SJSA1 (cell line): ENCODE measurements around the gene GDI2. TPM values are rescaled to one million over a fixed set of nuclear protein-coding genes. Genes with fewer than 3 reads are reported as not detected.
A peak's percentile ranks its signal among the peaks of the same experiment; 100 is the strongest.
"Not testable (repeated sequence)": the region's sequence is repeated elsewhere in the genome, so short reads cannot be mapped to it uniquely, and the experiment has no call there.

Source experiments
- DNase-seq, 2 experiments: peaks; one replicate each; pipeline ENCODE4 v3.0.0-alpha.2; 2015 to 2020; ENCODE audit warnings: low spot score in 2 of 2, low read depth in 1 of 2
- H3K27ac ChIP-seq: fragments of 250-450 bp; sonication (Bioruptor Pico); 2 replicates; pipeline ENCODE4 v1.5.1; 2020; ENCODE audit warnings: mild to moderate bottlenecking, moderate library complexity
- H3K27me3 ChIP-seq: fragments of 250-450 bp; sonication (Bioruptor Pico); replicated peaks from 2 replicates; pipeline ENCODE4 v1.5.1; 2020; ENCODE audit warnings: mild to moderate bottlenecking, moderate library complexity
- H3K36me3 ChIP-seq: fragments of 250-450 bp; sonication (Bioruptor Pico); 2 replicates; pipeline ENCODE4 v1.5.1; 2020; ENCODE audit warnings: mild to moderate bottlenecking
- H3K4me1 ChIP-seq: fragments of 250-450 bp; sonication (Bioruptor Pico); replicated peaks from 2 replicates; pipeline ENCODE4 v1.6.1; 2021; ENCODE audit warnings: mild to moderate bottlenecking
- H3K4me3 ChIP-seq: fragments of 250-450 bp; sonication (Bioruptor Pico); 2 replicates; pipeline ENCODE4 v1.5.1; 2020; ENCODE audit warnings: mild to moderate bottlenecking
- H3K9me3 ChIP-seq: fragments of 250-450 bp; sonication (Bioruptor Pico); replicated peaks from 2 replicates; pipeline ENCODE4 v1.5.1; 2020; ENCODE audit warnings: mild to moderate bottlenecking
- total RNA-seq: library from RNA; depleted of rRNA; stranded (reverse); fragments of >200 nt; shearing (Covaris generic); gene quantifications from 2 replicates; pipeline ENCODE4 v1.2.3, GENCODE V29; 2014

GDI2 gene
- total RNA-seq, 1 experiment from 2014 or later = 444 TPM

DNA sequence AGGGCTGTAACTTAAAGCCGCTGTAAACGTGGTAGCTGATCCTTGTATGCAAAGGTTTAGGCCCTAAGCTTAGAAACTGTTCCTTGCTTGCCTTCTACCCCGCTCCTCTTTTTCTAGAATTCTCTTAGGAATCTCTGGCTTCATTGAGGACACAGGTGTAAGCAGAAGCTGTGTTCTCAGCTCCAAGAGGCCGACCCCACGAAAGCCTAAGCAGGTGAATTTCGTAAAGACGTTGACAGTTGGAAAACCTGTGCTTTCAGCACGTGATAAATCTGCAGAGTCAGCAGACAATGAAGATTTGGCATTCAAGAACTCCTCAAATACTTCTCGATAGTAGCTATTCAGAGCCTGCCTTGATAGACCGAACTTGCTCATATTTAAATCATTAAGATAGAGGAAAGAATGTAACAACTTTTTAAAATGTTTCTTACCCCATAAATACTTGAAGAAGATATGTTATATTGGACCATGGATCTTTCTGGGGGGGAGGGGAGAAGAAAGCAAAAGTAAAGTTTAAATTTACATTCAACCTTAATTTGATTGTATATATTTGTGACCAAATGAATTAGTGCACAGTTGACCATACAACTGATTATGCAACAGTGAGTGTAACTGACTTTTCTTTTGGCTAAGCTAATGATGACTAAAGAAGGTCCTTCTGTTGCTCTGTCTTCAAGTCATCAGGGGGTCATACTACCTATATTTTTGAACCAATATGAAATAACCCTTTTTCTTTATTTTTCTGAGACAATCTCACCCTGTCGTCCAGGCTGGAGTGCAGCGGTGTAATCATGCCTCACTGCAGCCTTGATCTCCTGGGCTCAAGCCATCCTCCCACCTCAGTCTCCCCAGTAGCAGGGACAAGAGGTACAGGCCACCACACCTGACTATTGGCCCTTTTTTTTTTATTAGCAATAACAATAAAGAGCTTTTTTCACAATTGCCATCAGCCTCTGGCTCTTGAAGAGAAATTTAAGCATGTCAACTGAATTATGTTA, 1.2 kb upstream of the GDI2 start:
- no peaks in the 10 kb centered on the region for H3K27me3 ChIP-seq
- DNase-seq = no peak

DNA sequence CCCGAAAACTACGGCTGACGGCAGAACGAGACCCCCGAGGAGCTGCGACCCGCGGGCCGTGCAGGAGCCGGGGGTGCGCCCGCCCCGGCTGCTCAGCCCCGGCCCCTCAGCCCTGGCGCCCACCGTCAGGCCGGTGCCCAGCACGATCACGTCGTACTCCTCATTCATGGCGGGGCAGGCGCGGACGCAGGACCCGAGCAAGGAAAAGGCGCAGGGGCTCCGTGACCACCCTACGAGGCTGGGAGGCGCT, 218 bp downstream of the GDI2 start:
- Histone ChIP-seq H3K27me3 (no peaks in the 10 kb centered on the region), H3K36me3 (peaks cover 36% of the 10 kb centered on the region), H3K27ac (peak overlapping the region; percentile 95), H3K9me3 (0 out of 2 replicates have a peak, but pooled peaks cover 5% of the 10 kb centered on the region), H3K4me3 (peak overlapping the region; percentile 97), H3K4me1 (peaks cover 26% of the 10 kb centered on the region)
- DNase-seq = no peak

More for the DNA sequence above, 1.2 kb upstream of the GDI2 start:
- H3K4me1 ChIP-seq = peaks cover 24% of the 10 kb centered on the region
- 0 out of 2 replicates have a peak, but pooled peaks cover 5% of the 10 kb centered on the region for H3K9me3 ChIP-seq
- peak overlapping the region; percentile 97 for H3K4me3 ChIP-seq
- peaks cover 28% of the 10 kb centered on the region for H3K36me3 ChIP-seq
- peak overlapping the region; percentile 95 for H3K27ac ChIP-seq

DNA sequence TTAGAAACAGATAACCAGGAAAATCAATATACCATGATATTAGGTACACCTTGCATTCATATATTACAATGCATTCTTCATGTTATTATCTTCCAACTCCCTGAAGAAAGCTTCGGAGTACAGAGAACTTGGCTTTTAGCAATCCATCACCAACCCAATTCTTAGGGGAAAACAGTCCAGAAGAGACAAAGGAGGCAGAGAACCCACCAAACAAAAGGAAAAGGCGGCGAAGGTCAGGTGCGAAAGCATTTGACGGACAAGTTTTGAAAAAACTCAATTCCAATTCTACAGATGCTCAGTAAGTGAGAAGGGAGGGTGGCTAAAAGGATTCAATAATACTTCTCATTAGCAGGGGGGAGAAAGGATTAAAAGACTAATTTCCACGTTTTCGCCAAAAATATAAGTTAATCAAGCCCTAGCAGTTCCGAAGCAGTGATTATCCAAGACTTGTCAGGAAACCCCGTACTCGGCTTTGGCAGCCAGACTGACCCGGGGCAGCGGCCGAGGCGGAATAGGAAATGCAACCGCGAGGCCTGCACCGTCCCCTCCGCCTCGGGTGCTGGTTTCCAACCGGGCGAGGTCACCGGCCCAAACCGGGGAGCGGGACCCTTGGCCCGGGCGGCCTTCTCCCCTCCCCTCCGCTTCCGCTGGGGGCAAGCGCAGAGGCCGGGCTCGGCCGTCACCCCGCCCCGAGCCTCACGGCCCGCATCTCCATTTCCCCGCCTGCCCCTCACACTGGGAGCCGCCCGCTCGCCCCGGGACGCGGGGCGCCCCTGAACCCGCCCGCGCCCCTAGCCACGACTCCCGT, 747 bp downstream of the GDI2 start:
- Histone ChIP-seq H3K4me3 (peak overlapping the region; percentile 97), H3K27me3 (no peaks in the 10 kb centered on the region), H3K4me1 (peaks cover 26% of the 10 kb centered on the region), H3K9me3 (0 out of 2 replicates have a peak, but pooled peaks cover 5% of the 10 kb centered on the region), H3K27ac (peak overlapping the region; percentile 95), H3K36me3 (peaks cover 41% of the 10 kb centered on the region)
- peak in 1 of 2 experiments; percentile 50 for DNase-seq

DNA sequence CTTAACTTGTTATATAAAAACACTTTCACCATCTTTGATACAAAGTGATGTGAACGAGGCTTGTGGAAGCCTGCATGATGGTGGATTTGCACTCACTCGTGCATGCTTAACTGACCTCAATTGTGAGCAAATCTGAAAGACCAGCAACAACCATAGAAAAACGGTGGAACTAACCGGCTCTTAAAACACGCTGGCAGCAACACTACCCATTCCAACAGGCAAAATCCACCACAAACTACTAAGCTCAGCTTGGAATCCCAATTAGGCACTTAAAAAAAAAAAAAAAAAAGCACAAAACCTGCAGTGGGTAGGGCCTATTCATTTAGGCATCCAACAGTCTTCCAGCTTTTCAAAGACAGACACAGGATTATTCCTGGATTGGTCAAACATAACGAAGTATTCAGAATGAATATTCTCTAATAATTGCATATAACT, 1.8 kb downstream of the GDI2 start:
- peak; percentile 19 to 32 for DNase-seq
- Histone ChIP-seq H3K27ac (no peak overlapping the region), H3K36me3 (peaks cover 44% of the 10 kb centered on the region), H3K4me3 (peak overlapping the region; percentile 97), H3K4me1 (peaks cover 26% of the 10 kb centered on the region), H3K27me3 (no peaks in the 10 kb centered on the region), H3K9me3 (0 out of 2 replicates have a peak, but pooled peaks cover 5% of the 10 kb centered on the region)

DNA sequence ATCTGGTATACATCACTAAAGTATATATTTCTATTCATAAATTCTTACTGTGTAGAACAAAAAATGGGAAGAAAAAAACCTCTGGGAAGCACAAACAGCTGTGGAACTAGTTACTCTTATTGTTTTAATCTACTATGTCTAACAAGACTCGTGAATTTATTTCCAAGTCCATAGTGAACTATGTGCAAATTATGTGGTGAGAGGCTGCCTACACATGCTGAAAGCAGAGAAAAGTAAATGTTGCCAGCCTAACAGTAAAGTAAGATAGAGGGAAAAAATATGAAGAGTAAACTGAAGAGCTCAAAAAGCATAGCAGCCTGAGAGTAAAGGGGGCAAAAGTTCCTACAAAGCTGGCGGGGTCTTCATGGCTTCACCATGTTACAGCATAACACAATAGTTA, 3.0 kb downstream of the GDI2 start:
- peak in 1 of 2 experiments; percentile 2 for DNase-seq
- 0 out of 2 replicates have a peak, but pooled peaks cover 5% of the 10 kb centered on the region for H3K9me3 ChIP-seq
- H3K36me3 ChIP-seq = peaks cover 52% of the 10 kb centered on the region
- no peaks in the 10 kb centered on the region for H3K27me3 ChIP-seq
- no peak overlapping the region for H3K27ac ChIP-seq
- no peak overlapping the region for H3K4me3 ChIP-seq
- peaks cover 26% of the 10 kb centered on the region for H3K4me1 ChIP-seq

DNA sequence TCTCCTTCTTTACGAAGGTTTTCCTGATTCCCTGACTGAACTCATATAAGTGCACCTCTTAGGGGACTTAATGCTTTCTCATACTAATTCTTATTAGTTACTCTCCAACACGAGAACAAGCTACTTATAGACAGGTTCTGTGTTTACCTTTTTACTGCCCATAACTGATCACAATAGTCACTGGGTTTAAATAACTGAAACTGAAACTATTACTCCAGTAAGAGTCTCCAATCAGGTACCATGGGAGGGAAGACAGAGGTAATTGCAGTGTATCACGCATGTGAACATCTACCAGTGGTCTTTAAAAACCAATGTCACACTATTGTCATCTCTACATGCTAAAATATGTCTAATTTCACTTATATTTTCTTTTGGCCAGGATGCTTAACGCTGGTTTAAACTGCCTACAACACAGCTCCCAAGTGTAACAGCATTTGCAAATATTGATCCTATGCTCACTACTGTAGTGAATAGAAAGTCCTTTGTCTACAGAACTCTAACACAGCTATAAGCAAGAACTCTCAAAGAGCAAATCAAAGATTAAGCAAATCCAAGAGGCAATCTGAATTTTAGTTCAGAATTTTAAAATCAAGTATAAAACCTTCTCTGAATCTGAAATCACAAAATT, 3.6 kb downstream of the GDI2 start:
- DNase-seq = no peak
- Histone ChIP-seq H3K27ac (no peak overlapping the region), H3K9me3 (0 out of 2 replicates have a peak, but pooled peaks cover 5% of the 10 kb centered on the region), H3K36me3 (peaks cover 57% of the 10 kb centered on the region), H3K4me1 (peaks cover 25% of the 10 kb centered on the region), H3K4me3 (no peak overlapping the region), H3K27me3 (no peaks in the 10 kb centered on the region)

DNA sequence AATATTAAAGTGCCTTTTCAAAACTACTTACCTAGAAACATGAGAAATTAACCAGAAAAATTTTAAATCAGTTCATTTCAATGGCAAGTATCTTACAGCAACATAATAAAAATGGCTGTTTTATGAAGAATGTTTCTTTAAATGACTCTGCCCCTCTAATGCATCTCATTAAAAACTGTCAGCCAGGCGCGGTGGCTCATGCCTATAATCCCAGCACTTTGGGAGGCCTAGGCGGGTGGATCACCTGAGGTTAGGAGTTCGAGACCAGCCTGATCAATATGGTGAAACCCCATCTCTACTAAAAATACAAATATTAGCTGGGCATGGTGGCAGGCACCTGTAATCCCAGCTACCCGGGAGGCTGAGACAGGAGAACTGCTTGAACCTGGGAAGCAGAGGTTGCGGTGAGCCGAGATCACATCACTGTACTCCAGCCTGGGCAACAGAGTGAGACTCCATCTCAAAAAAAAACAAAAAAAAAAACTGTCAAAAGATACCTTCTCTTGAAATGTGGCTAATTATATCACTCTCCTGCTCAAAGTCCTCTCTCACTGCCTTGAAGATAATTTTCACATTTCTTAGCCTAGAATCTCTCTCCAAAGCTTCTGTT, 4.3 kb downstream of the GDI2 start:
- not testable (repeated sequence) for DNase-seq, H3K9me3 ChIP-seq, H3K27ac ChIP-seq, H3K27me3 ChIP-seq, H3K4me3 ChIP-seq
- Histone ChIP-seq H3K4me1 (peaks cover 18% of the 10 kb centered on the region), H3K36me3 (peaks cover 52% of the 10 kb centered on the region)

DNA sequence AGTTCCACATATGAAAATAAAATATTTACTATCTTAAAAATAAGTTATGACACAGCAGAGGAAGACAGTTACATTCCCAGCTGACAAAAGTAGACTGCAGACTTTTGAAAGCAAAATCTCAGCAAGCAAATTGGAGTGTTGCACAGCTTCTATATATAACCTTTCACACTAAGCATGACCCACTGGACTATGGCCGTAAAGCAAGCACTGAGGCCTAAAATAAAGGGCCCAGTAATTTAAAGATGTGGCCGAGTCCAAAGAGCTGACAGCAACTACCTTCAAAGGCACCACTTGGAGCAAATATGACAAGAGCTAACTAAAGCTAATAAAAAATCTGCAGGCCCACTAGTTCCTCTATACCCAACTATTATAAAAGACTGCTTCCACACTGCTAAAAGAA, 6.5 kb downstream of the GDI2 start:
- Histone ChIP-seq H3K9me3 (no peaks in the 10 kb centered on the region), H3K27me3 (no peaks in the 10 kb centered on the region), H3K4me1 (peaks cover 18% of the 10 kb centered on the region), H3K4me3 (no peak overlapping the region), H3K27ac (no peak overlapping the region), H3K36me3 (peaks cover 41% of the 10 kb centered on the region)
- no peak for DNase-seq

DNA sequence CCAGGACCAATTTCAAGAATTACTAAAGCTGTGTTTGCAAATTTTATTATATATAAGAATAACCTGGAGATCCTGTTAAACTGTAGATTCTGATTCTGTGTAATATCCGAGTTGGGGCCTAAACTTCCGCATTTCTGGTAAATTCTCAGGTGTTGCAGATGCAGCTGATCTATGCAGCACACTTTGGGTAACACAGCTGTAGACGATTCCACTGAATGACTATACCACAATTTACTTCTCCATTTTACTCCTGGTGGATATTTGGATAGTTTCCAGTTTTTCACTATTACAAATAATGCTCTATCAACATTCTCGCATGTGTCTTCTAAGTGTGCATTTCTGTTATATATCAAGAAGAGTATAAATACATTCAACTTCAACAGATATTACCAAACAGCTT, 7.5 kb downstream of the GDI2 start:
- Histone ChIP-seq H3K27me3 (no peaks in the 10 kb centered on the region), H3K4me3 (no peak overlapping the region), H3K36me3 (peaks cover 52% of the 10 kb centered on the region), H3K9me3 (no peaks in the 10 kb centered on the region), H3K4me1 (peaks cover 14% of the 10 kb centered on the region), H3K27ac (no peak overlapping the region)
- no peak for DNase-seq

DNA sequence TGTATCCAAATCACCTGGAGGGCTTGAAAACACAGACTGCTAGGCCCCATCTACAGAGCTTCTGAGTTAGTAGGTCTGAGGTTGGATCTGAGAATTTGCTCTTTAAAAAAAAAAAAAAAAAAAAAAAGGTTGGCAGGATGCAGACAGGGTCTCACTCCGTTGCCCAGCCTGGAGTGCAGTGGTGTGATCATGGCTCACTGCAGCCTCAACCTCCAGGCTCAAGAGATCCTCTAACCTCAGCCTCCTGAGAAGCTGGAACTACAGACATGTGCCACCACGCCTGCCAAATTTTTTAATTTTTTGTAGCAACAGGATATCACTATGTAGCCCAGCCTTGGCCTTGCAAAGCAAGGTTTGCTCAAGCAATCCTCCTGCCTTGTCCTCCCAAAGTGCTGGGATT, 8.0 kb downstream of the GDI2 start:
- Histone ChIP-seq H3K27ac (no peak overlapping the region), H3K4me3 (no peak overlapping the region), H3K27me3 (no peaks in the 10 kb centered on the region), H3K9me3 (no peaks in the 10 kb centered on the region), H3K36me3 (peaks cover 53% of the 10 kb centered on the region), H3K4me1 (peaks cover 9% of the 10 kb centered on the region)
- DNase-seq = no peak

DNA sequence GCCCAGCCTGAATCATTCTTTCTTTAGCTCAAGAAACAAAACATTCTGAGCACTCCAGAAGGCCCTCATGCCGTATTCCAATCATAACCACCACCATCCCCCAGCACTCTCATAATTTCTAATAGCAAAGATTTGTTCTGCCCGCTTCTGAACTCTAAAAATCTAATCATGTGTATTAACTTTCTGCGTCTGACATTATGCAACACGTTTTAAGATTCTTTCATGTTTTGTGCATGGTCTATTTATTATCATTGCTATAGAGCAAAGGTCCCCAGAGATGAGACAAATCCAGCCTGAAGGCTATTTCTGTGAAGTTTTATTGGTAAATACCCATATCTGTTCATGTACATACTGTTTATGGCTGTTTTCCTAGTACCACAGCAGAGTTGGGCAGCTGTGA, 8.8 kb downstream of the GDI2 start:
- DNase-seq = no peak
- no peaks in the 10 kb centered on the region for H3K9me3 ChIP-seq
- H3K4me1 ChIP-seq = peaks cover 2% of the 10 kb centered on the region
- H3K36me3 ChIP-seq = peaks cover 56% of the 10 kb centered on the region
- no peak overlapping the region for H3K4me3 ChIP-seq
- no peak overlapping the region for H3K27ac ChIP-seq
- no peaks in the 10 kb centered on the region for H3K27me3 ChIP-seq

DNA sequence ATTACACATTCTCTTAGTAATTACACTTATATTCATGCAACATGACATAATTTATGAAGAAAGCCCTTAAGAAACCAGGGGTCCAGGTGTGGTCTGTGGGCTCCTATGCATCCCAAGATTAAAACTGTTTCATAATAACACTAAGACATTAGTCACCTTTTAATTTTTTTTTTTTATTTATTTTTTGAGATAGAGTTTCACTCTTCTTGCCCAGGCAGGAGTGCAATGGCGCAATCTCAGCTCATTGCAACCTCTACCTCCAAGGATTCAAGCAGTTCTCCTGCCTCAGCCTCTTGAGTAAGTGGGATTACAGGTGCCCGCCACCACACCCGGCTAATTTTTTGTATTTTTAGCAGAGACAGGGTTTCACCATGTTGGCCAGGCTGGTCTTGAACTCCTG, 12.5 kb downstream of the GDI2 start:
- no peak for DNase-seq
- no peaks in the 10 kb centered on the region for H3K27me3 ChIP-seq
- H3K9me3 ChIP-seq = no peaks in the 10 kb centered on the region

DNA sequence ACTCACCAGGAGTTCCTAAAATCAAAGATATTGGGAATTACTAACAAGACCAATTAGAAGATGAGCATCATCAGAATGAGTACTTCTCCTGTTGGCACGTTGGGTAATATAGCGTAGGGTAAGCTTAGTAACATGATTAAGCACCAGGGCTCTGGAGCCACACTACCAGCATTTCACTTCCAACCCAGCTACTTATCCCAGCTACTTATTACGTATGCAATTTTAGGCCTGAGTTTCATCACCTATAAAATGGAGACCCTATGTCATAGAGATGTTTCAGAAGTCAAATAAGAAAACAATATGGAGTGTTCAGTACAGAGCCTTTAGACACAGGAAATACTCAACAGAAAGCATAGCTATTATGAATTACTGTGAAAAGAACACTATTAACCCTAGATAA, 19.0 kb downstream of the GDI2 start:
- no peaks in the 10 kb centered on the region for H3K9me3 ChIP-seq
- no peaks in the 10 kb centered on the region for H3K4me1 ChIP-seq
- DNase-seq = no peak
- H3K4me3 ChIP-seq = no peak overlapping the region
- no peak overlapping the region for H3K27ac ChIP-seq
- H3K27me3 ChIP-seq = no peaks in the 10 kb centered on the region
- peaks cover 89% of the 10 kb centered on the region for H3K36me3 ChIP-seq

More for the DNA sequence above, 12.5 kb downstream of the GDI2 start:
- Histone ChIP-seq H3K36me3 (peaks cover 70% of the 10 kb centered on the region), H3K27ac (no peak overlapping the region), H3K4me1 (no peaks in the 10 kb centered on the region), H3K4me3 (no peak overlapping the region)
